OCI-LY7 (cell line): ENCODE results near the gene DDX42.

Experiments
- CTCF ChIP-seq: fragments of 200-600 bp; sonication (generic); conservative IDR thresholded peaks from 2 replicates; pipeline ENCODE4 v1.5.1; 2014; ENCODE audit warnings: mild to moderate bottlenecking, antibody characterized with exemption, low read length, moderate library complexity, mixed read lengths
- EZH2phosphoT487 ChIP-seq: fragments of 200-600 bp; sonication (generic); IDR thresholded peaks from 2 replicates; pipeline ENCODE4 v1.6.1; 2018; ENCODE audit warnings: low read depth, borderline replicate concordance, mild to moderate bottlenecking, mixed run types, antibody characterized with exemption, low read length, moderate library complexity, mixed read lengths

- peak; percentile 95 for TF ChIP-seq CTCF
- no peak for TF ChIP-seq EZH2phosphoT487
These were observed 60.6 kb downstream of the DDX42 start for GRCh38 chr17:63834431-63835166.
